NOMO-1 (cell line): ENCODE data around the gene UGT1A7.
"Not testable (repeated sequence)": the region's sequence is repeated elsewhere in the genome, so short reads cannot be mapped to it uniquely, and the experiment has no call there.

Experiments used
- DNase-seq, 2 experiments: peaks; one replicate each; lab custom pipeline; 2025; ENCODE audit not compliant: unreplicated experiment in 2 of 2; lab: John Stamatoyannopoulos, UW

UGT1A7 gene

DNA sequence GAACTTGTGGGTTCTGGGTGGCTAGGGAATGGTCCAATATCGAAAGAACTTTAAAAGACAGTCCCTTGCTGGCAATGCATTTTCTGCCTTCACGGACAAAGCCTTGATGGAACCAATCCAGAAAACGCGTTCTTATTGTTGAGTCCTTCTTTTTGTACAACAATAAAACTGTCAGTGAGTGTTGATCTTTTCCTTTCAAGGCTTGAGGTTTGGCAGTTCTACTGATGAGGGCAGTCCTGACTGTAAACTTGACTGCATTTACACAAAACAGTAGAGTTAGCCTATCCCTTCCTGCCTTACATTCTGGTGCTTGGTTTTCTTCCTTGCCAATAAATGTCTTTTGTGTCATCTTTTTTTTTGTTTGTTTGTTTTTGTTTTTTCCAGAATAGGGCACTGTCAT is 2.5 kb upstream of the UGT1A7 start:
- DNase-seq, result no peak

DNA sequence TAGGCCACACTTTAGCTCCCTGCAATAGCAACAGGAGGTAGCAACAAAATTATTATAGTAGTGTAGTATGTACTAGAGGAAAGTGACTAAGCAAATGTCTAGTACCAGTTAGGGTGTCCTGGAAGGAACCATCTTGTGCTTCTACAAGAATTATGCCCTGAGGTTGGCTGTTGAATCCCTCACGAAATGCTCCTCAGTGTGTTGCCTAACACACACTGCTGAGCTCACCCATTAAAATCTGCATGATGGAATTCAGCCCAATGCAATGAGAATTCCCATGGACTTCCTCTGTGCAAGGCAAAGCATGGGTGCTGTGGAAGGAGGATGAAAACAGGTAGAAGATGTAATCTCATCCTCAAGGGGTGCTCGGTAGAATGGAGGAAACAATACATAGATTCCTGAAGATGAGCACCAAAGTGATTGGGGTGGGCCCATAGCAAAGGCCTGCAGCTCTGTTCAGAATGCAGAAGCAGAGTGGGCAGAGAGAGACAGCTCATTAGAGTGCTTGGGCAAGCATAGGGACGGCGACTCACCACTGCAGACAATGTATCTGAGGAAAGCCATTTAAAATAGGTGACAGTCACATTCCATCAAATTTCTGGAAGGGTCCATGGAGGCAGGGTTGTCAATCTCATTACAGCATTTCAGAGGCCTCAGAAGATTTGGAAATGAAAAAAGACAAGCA is 1.2 kb upstream of the UGT1A7 start:
- no peak for DNase-seq

DNA sequence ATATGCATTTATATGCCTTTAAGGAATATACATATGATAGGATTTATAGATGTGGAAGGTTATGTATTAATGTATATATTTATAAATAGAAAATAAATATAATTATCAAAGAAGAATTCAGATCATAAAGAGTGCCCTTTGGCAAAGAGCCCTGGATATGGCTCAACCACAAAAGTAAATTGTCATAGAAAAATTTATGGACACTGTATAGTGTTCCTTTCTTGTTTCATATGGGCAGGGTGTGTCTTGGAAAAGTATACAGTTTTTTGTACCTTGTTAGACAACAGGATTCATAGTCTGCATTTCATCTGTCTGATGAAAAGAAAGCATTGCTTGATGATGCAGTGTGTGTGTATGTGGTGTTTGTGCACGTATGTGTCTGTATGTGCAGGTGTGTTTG is 2.9 kb downstream of the UGT1A7 start:
- DNase-seq, result no peak

DNA sequence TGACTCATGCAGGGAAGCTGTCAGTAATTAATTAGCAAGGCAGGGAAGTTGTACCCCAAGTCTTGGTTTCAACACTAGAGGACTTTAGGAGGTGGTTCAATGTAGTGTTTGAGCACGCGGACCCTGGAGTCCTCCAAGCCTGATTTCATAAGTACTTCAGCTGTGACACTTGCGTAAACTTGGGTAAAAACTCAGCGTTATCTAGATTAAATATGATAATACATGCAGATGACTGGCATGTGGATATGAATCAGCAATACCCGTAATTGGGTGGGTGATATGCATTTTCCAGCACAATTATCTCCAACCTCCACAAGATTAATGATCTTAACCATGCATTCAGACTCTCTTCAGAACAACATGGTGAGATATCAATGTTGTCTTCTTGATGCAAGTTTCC is 5.2 kb downstream of the UGT1A7 start:
- DNase-seq, result no peak

DNA sequence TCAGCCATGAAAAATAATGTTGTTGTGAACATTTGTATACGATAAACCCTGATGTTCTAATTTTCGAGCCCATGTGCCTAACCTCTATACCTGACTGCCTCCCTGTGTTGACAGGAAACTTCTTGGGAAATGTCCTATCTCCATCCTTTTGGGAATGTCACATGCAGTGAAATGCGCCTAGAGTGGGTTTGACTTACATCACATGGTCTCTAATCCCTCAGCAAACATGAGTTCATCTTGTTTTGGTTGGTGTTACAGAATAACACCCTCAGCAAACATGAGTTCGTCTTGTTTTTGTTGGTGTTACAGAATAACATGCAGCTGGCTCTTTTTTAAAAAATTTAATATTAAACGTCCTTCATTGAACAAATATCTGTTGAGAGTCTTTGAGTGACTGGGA is 6.6 kb downstream of the UGT1A7 start:
- DNase-seq, result no peak

DNA sequence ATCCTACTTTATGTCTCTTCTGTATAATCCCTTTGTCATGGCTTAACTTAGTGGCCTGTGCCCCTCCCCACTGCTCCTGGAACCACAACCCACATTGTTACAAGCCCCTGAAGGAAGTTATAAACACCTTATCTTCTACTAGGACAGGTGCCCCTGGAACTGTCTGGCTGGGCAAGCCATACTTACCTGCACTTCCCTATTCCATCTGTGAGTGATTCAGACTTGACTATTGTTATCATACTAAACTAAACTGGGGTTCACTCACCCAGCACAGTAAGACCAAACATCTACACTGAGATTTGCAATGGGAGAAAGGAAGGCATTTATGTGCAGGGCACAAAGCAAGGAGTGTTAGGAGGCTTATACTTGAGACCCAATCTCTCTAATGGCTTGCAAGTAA is 7.3 kb downstream of the UGT1A7 start:
- no peak for DNase-seq

DNA sequence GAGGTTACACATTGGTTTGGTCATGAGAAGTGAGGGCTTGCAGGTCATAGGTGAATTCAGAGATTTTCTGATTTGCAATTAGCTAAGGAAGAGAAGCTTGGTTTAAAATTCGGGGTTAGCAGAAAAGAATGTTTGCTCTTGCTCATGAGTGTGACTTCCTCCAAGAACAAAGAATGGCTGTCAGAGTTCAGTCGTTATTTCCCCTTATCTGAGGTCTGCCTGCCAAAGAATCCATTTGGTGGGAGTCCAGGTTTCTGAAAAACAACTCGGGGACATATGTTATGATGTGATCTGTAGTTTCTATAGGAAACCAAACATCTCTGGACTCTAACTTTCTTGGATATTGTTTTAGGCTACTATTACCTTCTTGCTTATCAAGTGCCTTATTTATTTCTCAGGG is 7.8 kb downstream of the UGT1A7 start:
- DNase-seq, result no peak

DNA sequence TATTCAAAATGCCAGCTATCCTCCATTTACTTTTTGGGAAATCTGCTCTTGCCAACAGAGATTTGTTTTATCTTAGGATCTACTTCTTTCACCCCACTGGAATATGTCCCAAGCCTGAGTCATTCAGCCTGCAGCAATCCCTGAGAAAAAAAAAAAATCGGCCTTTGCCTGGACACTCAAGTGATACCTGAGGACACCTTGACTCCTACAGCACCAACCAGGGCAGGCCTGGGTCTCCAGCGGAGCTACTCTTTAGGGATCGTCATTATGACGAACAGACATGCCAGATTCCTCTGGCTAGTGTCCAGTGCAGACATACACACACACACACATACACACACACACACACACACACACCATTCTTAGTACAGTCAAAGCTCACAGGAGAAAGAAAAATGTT is 8.7 kb downstream of the UGT1A7 start:
- DNase-seq, result no peak

DNA sequence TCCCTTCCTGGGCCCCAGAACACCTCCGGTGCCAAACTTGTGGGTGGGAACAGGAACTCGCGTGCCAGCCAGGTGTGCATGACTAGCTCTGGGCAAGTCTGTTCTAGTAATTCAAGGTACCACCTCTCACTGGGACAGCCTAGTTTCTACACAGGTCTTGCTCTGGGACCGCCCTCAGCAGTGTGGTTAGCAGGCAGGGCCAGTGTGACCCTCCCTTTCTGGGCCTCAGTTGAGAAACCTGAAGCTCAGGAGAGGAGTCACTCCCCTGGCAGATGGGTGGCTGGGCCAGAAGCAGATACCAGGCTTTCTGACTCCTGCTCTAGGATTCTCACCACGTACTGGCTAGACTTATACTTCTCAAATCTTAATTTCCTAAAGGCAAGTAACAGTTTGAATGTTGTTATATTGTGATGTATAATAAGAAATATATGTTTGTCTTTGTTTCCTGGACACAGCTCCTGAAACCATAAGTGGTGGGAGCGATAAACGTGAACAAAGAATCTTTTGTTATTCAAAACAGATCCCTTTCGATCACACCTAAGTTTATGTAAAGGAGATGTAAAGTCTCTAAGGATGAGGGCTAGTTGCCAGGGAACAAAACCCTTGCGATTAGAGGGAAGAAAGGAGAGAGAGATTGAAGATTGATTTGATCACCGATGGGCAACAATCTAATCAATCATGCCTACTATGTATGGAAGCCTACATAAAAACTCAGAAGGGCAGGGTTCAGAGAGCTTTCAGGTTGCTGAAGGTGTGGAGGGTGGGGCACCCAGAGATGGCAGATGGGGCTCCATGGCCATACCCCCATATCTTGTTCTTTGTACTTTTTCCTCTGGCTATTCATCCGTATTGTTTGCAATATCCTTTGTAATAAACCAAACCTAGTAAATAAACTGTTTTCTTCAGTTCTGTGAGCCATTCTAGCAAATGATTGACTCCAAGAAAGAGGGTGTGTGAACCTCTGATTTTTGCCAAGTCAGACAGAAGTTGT is 10.0 kb downstream of the UGT1A7 start:
- DNase-seq, result no peak

DNA sequence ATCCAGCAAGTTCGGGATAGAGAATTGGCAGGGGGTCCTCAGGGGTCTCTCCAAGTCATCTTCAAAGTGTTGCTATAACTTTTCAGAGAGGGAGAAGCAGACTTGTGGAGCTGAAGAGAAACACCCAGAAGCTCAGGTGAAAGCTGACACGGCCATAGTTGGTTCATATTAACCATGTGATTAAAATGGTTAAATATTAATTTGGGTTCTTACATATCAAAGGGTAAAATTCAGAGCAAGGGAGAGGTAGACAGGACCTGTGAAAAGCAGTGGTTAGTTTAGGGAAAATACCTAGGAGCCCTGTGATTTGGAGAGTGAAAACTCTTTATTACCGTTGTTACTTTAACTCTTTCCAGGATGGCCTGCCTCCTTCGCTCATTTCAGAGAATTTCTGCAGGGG is 10.9 kb downstream of the UGT1A7 start, which contains the start of gene UGT1A6:
TSS of gene UGT1A6 (plus strand) at position 243 of the 400 bp plus-strand sequence. CDS start at position 358, 115 bp downstream.
- no peak for DNase-seq

DNA sequence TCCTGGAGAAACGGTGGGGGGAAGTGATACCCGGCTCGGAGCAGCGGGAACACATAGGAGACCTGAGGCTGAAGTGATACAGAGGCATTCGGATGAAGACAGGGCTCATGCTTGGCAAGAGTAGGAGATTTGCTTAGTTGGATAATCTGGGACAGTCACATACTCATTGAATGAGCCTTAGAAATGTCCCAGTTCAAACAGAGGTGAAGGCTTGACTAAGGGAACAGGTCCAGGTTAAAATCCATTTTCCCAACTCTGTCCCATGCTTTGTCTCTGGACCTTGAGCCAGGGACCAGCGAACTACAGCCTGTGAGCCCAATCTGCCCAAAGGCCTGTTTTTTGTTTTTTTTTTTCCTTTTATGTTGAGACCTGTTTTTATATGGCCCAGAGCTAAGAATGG is 12.3 kb downstream of the UGT1A7 start:
- DNase-seq, result no peak

DNA sequence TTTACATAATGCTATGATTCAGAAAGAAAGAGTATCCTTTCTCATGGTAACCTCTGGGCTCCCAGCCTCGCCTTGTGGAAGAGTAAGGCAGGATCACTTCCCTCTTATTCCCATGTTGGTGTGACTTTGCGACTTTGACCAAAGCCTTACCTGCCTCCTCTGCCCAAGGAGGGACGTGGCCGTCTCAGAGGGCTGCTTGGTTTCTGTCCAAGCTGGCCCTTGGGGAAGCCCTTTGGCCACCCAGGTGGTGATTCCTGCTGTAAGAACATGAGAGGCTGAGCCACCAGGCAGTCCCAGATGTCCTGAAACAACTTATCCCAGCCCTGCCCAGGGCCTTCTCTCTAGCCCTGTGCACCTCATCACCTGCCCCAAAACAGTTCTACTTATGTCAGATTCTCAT is 17.0 kb downstream of the UGT1A7 start:
- DNase-seq, result no peak

DNA sequence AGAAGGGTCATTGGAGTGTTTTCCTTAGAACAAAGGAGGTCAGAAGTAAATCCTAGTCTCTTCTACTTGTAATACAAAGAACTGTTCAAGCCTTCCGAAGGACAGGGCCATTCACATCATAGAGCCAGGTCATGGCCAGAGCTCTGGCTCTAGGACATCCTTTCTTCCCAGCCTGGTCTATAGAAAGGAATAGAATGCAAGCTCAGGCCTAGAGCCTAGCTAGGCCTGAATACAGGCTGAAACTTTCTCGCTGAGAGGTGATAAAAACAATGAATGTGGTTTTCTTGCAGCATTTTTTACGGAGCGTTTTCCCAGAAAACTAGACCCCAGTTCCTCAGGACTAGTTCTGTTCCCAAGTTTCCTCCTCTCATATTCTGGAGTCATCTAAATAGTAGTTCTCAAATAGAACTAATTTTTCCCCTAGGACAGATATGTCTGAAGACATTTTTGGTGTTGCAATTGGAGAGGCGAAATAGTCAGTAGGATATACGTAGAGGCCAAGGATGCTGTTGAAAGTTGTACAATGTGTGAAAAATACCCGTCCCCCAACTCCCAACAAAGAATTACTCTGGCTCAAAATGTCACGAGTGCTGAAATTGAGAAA is 17.8 kb downstream of the UGT1A7 start:
- no peak for DNase-seq

DNA sequence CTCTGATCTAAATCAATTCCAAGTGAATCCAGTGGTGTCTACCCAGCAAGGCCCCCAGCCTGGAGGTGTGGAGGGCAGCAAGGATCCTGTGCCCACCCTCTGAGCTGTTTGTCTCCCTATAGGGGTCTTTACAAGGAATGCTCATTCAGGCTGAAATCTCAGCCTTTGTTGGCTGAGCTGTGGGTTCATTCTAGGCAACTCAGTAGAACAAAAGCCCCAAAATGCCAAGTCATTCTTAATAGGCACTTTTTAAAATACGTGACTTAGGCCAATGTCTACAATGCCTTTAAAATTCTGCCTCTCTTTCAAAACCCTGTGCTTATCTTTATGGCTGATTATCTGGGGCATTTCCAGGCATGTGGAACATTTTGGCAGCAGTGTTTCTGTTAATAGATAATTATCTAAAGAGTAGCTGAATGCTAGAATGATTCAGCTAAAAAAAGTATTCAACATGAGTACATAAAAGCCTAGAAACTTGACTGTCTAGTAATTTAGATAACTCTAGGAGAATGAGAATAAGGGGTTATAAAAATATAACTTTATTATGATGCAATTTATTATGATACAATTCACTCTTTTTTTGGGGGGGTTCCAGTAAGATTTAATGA is 18.4 kb downstream of the UGT1A7 start:
- DNase-seq, result no peak

DNA sequence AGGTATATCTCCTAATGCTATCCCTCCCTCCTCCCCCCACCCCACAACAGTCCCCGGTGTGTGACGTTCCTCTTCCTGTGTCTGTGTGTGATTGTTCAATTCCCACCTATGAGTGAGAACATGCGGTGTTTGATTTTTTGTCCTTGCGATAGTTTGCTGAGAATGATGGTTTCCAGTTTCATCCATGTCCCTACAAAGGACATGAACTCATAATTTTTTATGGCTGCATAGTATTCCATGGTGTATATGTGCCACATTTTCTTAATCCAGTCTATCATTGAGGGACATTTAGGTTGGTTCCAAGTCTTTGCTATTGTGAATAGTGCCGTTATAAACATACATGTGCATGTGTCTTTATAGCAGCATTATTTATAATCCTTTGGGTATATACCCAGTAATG is 19.1 kb downstream of the UGT1A7 start:
- DNase-seq, result not testable (repeated sequence)

DNA sequence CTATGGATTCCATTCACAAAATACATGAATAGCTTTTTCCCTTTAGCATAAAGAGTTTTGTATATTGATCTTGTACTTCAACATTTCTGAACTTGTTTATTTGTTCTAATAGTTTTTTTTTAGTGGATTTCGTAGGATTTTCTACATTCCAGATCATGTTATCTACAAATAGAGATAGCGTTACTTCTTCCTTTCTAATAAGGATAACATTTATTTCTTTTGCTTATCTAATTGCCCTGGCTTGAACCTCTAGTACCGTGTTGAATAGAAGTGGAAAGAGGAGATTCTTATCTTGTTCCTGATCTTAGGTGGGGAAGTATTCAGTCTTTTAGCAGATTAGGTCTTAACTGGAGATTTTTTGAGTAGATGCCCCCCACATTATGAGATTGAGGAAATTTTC is 20.5 kb downstream of the UGT1A7 start:
- DNase-seq, result no peak

DNA sequence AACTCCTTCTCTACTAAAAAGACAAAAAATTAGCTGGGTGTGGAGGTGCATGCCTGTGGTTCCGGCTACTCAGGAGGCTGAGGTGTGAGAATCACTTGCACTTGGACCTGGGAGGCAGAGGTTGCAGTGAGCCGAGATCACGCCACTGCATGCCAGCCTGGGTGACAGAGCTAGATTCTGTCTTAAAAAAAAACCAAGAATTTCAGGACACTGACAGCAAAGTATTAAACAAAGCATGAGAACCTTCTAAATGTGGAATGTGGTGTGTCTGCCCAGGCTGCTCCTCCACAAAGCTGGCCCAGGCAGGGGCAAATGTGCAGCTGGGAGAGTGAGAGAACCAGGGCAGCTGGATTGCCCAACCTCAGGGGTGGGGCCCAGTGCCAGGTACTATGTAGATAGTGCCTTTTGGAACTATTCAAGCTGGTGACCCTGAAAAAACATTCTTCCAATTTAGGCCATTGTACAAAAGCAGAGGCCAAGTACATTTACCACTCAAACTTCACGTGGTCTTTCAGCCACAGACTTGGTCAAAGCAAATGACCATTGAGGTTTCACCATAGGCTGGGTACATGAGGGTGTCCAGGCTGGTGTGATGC is 24.3 kb downstream of the UGT1A7 start:
- DNase-seq, result no peak

DNA sequence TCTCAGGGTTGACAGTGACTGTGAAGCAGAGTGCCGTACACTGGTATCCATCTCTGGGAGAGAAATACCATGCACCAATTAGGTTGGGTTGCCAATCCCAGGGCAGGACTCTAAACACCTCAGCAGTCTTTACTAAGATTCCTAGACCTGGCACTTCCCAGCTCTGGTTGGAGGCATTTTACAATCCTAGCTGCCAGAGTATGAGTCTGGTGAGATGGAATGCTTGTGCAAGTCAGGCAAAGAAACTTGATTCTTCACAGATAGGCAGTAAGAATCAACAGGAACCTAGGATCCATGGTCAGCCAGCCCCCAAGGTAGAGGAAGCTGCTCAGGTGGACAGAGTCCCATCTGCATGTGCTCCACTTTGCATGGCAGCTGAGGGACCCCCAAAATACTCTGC is 25.0 kb downstream of the UGT1A7 start:
- no peak for DNase-seq

DNA sequence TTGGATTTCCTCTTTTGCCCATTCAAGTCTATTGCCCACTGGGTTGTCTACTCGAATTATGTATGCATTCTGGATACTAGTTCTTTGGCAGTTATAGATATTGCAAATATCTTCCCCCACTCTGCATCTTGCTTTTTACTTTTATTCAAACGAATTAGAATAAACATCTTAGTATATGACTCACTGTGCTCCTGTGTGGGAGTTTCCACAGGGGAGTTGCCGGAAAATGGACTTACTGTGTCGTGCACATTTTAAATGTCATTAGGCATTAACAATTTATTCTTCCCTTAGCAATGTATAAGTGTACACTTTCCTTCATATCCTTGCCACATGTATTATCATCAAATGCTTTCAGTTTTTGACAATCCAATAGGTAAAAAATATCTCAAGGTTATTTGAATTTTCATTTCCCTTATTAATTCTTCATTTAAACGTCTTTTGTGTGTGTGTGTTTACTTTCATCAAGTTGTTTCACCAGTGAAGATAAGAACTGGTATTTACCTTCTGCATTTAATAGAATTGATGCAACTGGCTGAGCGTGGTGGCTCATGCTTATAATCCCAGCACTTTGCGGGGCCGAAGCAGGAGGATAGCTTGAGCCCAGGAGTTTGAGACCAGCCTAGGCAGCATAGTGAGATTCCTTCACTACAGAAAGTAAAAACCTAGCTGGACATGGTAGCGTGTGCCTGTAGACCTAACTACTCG is 26.4 kb downstream of the UGT1A7 start:
- no peak for DNase-seq

DNA sequence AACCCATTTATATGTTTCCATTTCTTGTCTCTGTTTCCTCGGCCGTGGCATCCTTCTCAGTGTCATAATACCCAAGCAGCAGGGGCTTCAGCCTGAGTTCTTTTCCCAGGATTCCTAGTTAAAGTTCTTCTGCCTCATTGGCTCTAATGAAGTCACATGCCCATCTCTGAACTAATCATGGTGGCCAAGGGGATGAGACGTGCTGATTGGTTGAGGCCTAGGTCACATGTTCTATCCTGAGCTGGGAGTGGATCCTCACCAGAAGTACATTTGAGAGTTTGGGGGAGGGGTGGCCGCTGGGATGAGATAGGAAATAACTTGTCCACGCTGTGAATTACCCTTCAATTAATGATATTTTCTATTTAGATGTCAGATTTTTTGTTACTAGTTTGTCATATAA is 27.2 kb downstream of the UGT1A7 start:
- DNase-seq, result no peak
